ENCODE results near the gene STXBP5.

STXBP5 gene

GRCh38 chr6:147213772-147214171 is 9.6 kb downstream of the STXBP5 start:
- CTCF ChIA-PET = interaction anchor here (1.2 kb wide), 1 partner anchor 17 kb away, joined by 3 read pairs; no protein-coding TSS in a partner anchor

GRCh38 chr6:147214248-147215227 is 10.3 kb downstream of the STXBP5 start:
- Histone ChIP-seq H3K4me3 (ENCODE audit: control insufficient read depth in 1 of 7, extremely low read depth in 1 of 7, insufficient read depth in 4 of 7, low read depth in 2 of 7, low read length in 6 of 7) (no peak overlapping the region), H3K4me1 (ENCODE audit: control extremely low read depth in 1 of 4, control insufficient read depth in 4 of 4, insufficient read depth in 4 of 4, low read length in 3 of 4) (peaks cover 0 to 20% (median 10%) of the 10 kb centered on the region in 4 experiments), H3K27ac (ENCODE audit: insufficient read depth in 1 of 2, low read depth in 1 of 2, low read length in 2 of 2, poor library complexity in 1 of 2, severe bottlenecking in 2 of 2) (no peak overlapping the region), H3K27me3 (replicated peaks in 2 of 5; ENCODE audit: control insufficient read depth in 4 of 5, insufficient read depth in 5 of 5, low read length in 4 of 5) (no peaks in the 10 kb centered on the region), H3K9me3 (ENCODE audit: control extremely low read depth in 1 of 5, control insufficient read depth in 4 of 5, insufficient read depth in 2 of 5, low read depth in 1 of 5, low read length in 4 of 5) (no peaks in the 10 kb centered on the region), H3K36me3 (ENCODE audit: control insufficient read depth in 4 of 4, insufficient read depth in 4 of 4, low read length in 3 of 4) (peaks cover 3 to 30% (median 12%) of the 10 kb centered on the region in 4 experiments)
- CTCF ChIA-PET = no interaction called here
- DNase-seq = no peak
- POLR2A ChIA-PET = interaction anchor here (0.6 to 0.7 kb wide), 2 partner anchors 10 to 269 kb away, joined by 3 read pairs; partner anchors contain the start of gene STXBP5
- WGBS (ENCODE audit: insufficient coverage) = no CpG with 5 or more reads among the region's 6 CpGs

More at GRCh38 chr6:147213772-147214171, 9.6 kb downstream of the STXBP5 start:
- Histone ChIP-seq H3K36me3 (ENCODE audit: control insufficient read depth in 4 of 4, insufficient read depth in 4 of 4, low read length in 3 of 4) (peaks cover 2 to 25% (median 7%) of the 10 kb centered on the region in 4 experiments), H3K4me1 (ENCODE audit: control extremely low read depth in 1 of 4, control insufficient read depth in 4 of 4, insufficient read depth in 4 of 4, low read length in 3 of 4) (peaks cover 0 to 21% (median 10%) of the 10 kb centered on the region in 4 experiments), H3K27me3 (replicated peaks in 2 of 5; ENCODE audit: control insufficient read depth in 4 of 5, insufficient read depth in 5 of 5, low read length in 4 of 5) (no peaks in the 10 kb centered on the region), H3K27ac (ENCODE audit: insufficient read depth in 1 of 2, low read depth in 1 of 2, low read length in 2 of 2, poor library complexity in 1 of 2, severe bottlenecking in 2 of 2) (no peak overlapping the region), H3K9me3 (ENCODE audit: control extremely low read depth in 1 of 5, control insufficient read depth in 4 of 5, insufficient read depth in 2 of 5, low read depth in 1 of 5, low read length in 4 of 5) (no peaks in the 10 kb centered on the region), H3K4me3 (ENCODE audit: control insufficient read depth in 1 of 7, extremely low read depth in 1 of 7, insufficient read depth in 4 of 7, low read depth in 2 of 7, low read length in 6 of 7) (no peak overlapping the region)
- no CpG with 5 or more reads among the region's 1 CpG for WGBS (ENCODE audit: insufficient coverage)
- DNase-seq = no peak
- POLR2A ChIA-PET = no interaction called here

- DNase-seq = no peak
- H3K27me3 ChIP-seq (replicated peaks in 2 of 5; ENCODE audit: control insufficient read depth in 4 of 5, insufficient read depth in 5 of 5, low read length in 4 of 5) = no peaks in the 10 kb centered on the region
- H3K4me1 ChIP-seq (ENCODE audit: control extremely low read depth in 1 of 4, control insufficient read depth in 4 of 4, insufficient read depth in 4 of 4, low read length in 3 of 4) = peaks cover 3 to 21% (median 12%) of the 10 kb centered on the region in 4 experiments
- no peaks in the 10 kb centered on the region for H3K9me3 ChIP-seq (ENCODE audit: control extremely low read depth in 1 of 5, control insufficient read depth in 4 of 5, insufficient read depth in 2 of 5, low read depth in 1 of 5, low read length in 4 of 5)
- H3K27ac ChIP-seq (ENCODE audit: insufficient read depth in 1 of 2, low read depth in 1 of 2, low read length in 2 of 2, poor library complexity in 1 of 2, severe bottlenecking in 2 of 2) = no peak overlapping the region
- CTCF ChIA-PET = no interaction called here
- H3K36me3 ChIP-seq (ENCODE audit: control insufficient read depth in 4 of 4, insufficient read depth in 4 of 4, low read length in 3 of 4) = peaks cover 0 to 16% (median 8%) of the 10 kb centered on the region in 4 experiments
- POLR2A ChIA-PET = no interaction called here
- 100% methylated on average over 2 of the region's 3 CpGs for WGBS (ENCODE audit: insufficient coverage)
- H3K4me3 ChIP-seq (ENCODE audit: control insufficient read depth in 1 of 7, extremely low read depth in 1 of 7, insufficient read depth in 4 of 7, low read depth in 2 of 7, low read length in 6 of 7) = no peak overlapping the region
Observed at GRCh38 chr6:147216915-147217314, 12.7 kb downstream of the STXBP5 start.

GRCh38 chr6:147217840-147218404 is 13.7 kb downstream of the STXBP5 start:
- POLR2A ChIA-PET = no interaction called here
- H3K4me3 ChIP-seq (ENCODE audit: control insufficient read depth in 1 of 7, extremely low read depth in 1 of 7, insufficient read depth in 4 of 7, low read depth in 2 of 7, low read length in 6 of 7) = no peak overlapping the region
- no peaks in the 10 kb centered on the region for H3K27me3 ChIP-seq (replicated peaks in 2 of 5; ENCODE audit: control insufficient read depth in 4 of 5, insufficient read depth in 5 of 5, low read length in 4 of 5)
- CTCF ChIA-PET = no interaction called here
- no peak overlapping the region for H3K27ac ChIP-seq (ENCODE audit: insufficient read depth in 1 of 2, low read depth in 1 of 2, low read length in 2 of 2, poor library complexity in 1 of 2, severe bottlenecking in 2 of 2)
- WGBS (ENCODE audit: insufficient coverage) = no CpG with 5 or more reads among the region's 2 CpGs
- no peak for DNase-seq
- H3K9me3 ChIP-seq (ENCODE audit: control extremely low read depth in 1 of 5, control insufficient read depth in 4 of 5, insufficient read depth in 2 of 5, low read depth in 1 of 5, low read length in 4 of 5) = no peaks in the 10 kb centered on the region
- H3K4me1 ChIP-seq (ENCODE audit: control extremely low read depth in 1 of 4, control insufficient read depth in 4 of 4, insufficient read depth in 4 of 4, low read length in 3 of 4) = peaks cover 11 to 22% (median 15%) of the 10 kb centered on the region in 4 experiments
- peaks cover 0 to 10% (median 7%) of the 10 kb centered on the region in 4 experiments for H3K36me3 ChIP-seq (ENCODE audit: control insufficient read depth in 4 of 4, insufficient read depth in 4 of 4, low read length in 3 of 4)

GRCh38 chr6:147218797-147219196 is 14.6 kb downstream of the STXBP5 start:
- no peaks in the 10 kb centered on the region for H3K27me3 ChIP-seq (replicated peaks in 2 of 5; ENCODE audit: control insufficient read depth in 4 of 5, insufficient read depth in 5 of 5, low read length in 4 of 5)
- H3K9me3 ChIP-seq (ENCODE audit: control extremely low read depth in 1 of 5, control insufficient read depth in 4 of 5, insufficient read depth in 2 of 5, low read depth in 1 of 5, low read length in 4 of 5) = no peaks in the 10 kb centered on the region
- peaks cover 14 to 25% (median 17%) of the 10 kb centered on the region in 4 experiments for H3K4me1 ChIP-seq (ENCODE audit: control extremely low read depth in 1 of 4, control insufficient read depth in 4 of 4, insufficient read depth in 4 of 4, low read length in 3 of 4)
- H3K4me3 ChIP-seq (ENCODE audit: control insufficient read depth in 1 of 7, extremely low read depth in 1 of 7, insufficient read depth in 4 of 7, low read depth in 2 of 7, low read length in 6 of 7) = no peak overlapping the region
- H3K27ac ChIP-seq (ENCODE audit: insufficient read depth in 1 of 2, low read depth in 1 of 2, low read length in 2 of 2, poor library complexity in 1 of 2, severe bottlenecking in 2 of 2) = no peak overlapping the region
- peaks cover 0 to 17% (median 7%) of the 10 kb centered on the region in 4 experiments for H3K36me3 ChIP-seq (ENCODE audit: control insufficient read depth in 4 of 4, insufficient read depth in 4 of 4, low read length in 3 of 4)
- WGBS (ENCODE audit: insufficient coverage) = 100% methylated on average over 3 of the region's 3 CpGs
- no peak for DNase-seq
- ChIA-PET POLR2A (interaction anchor here (1.2 kb wide), 1 partner anchor 14 kb away, joined by 4 read pairs; no protein-coding TSS in a partner anchor), CTCF (no interaction called here)

GRCh38 chr6:147219463-147219862 is 15.2 kb downstream of the STXBP5 start:
- Histone ChIP-seq H3K36me3 (ENCODE audit: control insufficient read depth in 4 of 4, insufficient read depth in 4 of 4, low read length in 3 of 4) (peaks cover 0 to 22% (median 8%) of the 10 kb centered on the region in 4 experiments), H3K27ac (ENCODE audit: insufficient read depth in 1 of 2, low read depth in 1 of 2, low read length in 2 of 2, poor library complexity in 1 of 2, severe bottlenecking in 2 of 2) (no peak overlapping the region), H3K4me1 (ENCODE audit: control extremely low read depth in 1 of 4, control insufficient read depth in 4 of 4, insufficient read depth in 4 of 4, low read length in 3 of 4) (peaks cover 14 to 27% (median 18%) of the 10 kb centered on the region in 4 experiments), H3K9me3 (ENCODE audit: control extremely low read depth in 1 of 5, control insufficient read depth in 4 of 5, insufficient read depth in 2 of 5, low read depth in 1 of 5, low read length in 4 of 5) (no peaks in the 10 kb centered on the region), H3K4me3 (ENCODE audit: control insufficient read depth in 1 of 7, extremely low read depth in 1 of 7, insufficient read depth in 4 of 7, low read depth in 2 of 7, low read length in 6 of 7) (no peak overlapping the region), H3K27me3 (replicated peaks in 2 of 5; ENCODE audit: control insufficient read depth in 4 of 5, insufficient read depth in 5 of 5, low read length in 4 of 5) (no peaks in the 10 kb centered on the region)
- POLR2A ChIA-PET = interaction anchor here (1.2 kb wide), 1 partner anchor 15 kb away, joined by 4 read pairs; no protein-coding TSS in a partner anchor
- no peak for DNase-seq
- CTCF ChIA-PET = interaction anchor here (1.2 kb wide), 1 partner anchor 363 kb away, joined by 3 read pairs; no protein-coding TSS in a partner anchor
- WGBS (ENCODE audit: insufficient coverage) = no CpG with 5 or more reads among the region's 1 CpG
